GM12875 (cell line): ENCODE measurements around the gene ABCA13.

Experiments
- H3K4me3 ChIP-seq: one replicate; pipeline ENCODE4 v1.5.1; 2011; ENCODE audit warnings: low read depth, low read length, control low read depth
- TF ChIP-seq, protein P1 (sequence below): IDR thresholded peaks from 2 replicates; pipeline ENCODE4 v1.5.1; 2011; ENCODE audit warnings: low read depth, mild to moderate bottlenecking, control low read depth, inconsistent platforms, low read length, moderate library complexity, borderline replicate concordance; ENCODE audit not compliant: insufficient read depth

The ABCA13 gene

DNA sequence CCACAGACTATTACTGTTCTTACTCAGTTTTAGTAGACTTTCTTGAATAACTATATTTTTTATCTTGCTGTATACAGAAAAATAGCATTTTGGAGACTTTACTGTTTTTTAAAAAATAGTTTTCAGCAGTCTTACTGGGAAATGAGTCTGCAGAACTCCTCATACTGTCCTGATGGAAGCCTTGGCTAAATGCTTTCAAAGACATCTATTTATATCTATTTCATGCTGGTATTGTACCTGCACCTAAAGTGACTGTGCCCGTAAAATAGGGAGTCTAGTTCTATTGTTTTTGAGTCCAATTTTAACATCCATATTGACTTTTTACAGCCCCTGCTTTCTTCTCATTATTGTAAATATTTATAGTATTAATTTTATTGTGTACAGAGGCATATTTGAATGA is 464.5 kb downstream of the ABCA13 start:
- no peak overlapping the region for H3K4me3 ChIP-seq
- TF ChIP-seq, protein P1, sequence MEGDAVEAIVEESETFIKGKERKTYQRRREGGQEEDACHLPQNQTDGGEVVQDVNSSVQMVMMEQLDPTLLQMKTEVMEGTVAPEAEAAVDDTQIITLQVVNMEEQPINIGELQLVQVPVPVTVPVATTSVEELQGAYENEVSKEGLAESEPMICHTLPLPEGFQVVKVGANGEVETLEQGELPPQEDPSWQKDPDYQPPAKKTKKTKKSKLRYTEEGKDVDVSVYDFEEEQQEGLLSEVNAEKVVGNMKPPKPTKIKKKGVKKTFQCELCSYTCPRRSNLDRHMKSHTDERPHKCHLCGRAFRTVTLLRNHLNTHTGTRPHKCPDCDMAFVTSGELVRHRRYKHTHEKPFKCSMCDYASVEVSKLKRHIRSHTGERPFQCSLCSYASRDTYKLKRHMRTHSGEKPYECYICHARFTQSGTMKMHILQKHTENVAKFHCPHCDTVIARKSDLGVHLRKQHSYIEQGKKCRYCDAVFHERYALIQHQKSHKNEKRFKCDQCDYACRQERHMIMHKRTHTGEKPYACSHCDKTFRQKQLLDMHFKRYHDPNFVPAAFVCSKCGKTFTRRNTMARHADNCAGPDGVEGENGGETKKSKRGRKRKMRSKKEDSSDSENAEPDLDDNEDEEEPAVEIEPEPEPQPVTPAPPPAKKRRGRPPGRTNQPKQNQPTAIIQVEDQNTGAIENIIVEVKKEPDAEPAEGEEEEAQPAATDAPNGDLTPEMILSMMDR: no peak

DNA sequence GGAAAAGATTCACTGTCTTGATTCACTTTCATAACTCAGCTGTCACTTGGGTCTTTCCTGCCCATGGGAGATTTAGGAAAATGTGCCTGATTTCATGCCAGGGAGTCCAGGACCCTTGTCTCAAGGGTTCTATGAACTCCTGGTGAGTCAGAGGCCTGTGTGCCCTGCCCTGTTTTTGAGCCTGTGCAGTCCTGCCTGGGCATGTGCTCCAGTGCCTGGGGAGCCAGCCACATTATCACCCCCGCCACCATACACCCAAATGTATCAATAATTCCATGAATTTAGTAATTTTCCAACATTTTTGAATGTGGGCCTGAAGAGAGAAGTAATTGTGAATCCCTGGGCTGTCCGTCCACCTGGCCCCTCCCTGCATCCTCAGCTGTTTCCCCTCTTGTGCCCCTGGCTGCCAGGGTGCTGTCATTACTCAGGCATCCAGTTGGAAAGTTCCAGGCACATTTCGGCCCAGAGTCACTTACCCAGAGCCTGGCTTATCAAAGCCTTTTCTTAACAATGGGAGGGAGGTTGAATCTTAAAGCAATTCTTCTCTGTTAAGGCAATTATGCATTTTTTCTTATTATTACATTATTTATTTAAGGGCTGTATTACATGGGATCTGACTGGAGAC is 465.2 kb downstream of the ABCA13 start:
- TF ChIP-seq, protein P1: no peak
- H3K4me3 ChIP-seq: no peak overlapping the region

GRCh38 chr7:48637382-48637781 is 466.1 kb downstream of the ABCA13 start:
- TF ChIP-seq, protein P1: no peak
- no peak overlapping the region for H3K4me3 ChIP-seq

DNA sequence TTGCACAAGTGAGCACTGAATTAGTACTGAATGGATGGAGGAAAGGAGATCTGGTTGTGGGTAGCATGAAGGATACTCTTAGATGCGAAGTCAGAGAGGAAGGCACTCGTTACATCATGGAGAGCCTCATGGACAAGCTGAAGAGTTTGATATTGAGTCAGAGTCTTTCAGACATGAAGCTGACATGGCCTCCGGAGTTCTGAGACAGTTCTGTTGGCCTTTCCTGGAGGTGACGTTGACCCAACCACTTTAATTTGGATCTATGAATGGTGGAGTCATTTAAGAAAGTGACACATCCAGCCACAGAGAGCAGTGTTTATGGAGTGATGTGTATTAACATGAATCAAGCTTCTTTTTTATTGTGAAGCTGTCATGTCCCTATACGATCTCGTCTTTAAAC is 466.8 kb downstream of the ABCA13 start:
- TF ChIP-seq, protein P1: no peak
- no peak overlapping the region for H3K4me3 ChIP-seq

GRCh38 chr7:48643431-48644013 is 472.3 kb downstream of the ABCA13 start:
- H3K4me3 ChIP-seq: no peak overlapping the region
- TF ChIP-seq, protein P1: no peak

- TF ChIP-seq, protein P1: no peak
Measured at GRCh38 chr7:48658138-48658537, 486.9 kb downstream of the ABCA13 start.

DNA sequence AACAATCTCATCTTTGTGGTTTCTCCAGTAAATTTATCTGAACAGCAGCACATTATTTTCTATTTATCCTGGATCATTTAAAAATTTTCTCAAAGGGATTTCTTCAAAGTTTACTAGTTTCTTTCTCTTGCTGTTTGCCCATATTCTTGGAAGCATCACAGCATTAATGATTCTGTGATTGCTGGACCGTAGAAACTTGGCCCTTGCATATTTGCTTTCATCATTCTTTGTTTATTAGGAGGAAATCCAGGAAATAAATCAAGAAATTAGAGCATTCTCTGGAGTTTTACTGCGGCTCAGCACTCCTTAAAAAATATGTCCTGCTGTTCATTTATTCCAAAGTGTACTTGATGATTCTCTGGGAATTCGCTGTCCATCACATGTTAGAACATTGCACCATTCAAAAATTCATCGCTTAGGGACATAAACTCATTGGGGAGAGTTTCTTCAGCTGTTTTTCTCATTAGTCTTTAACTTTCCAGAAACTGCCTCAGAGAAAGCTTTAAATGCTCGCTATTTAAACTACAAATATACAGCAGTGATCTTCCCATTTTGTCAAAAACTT is 489.1 kb downstream of the ABCA13 start:
- no peak overlapping the region for H3K4me3 ChIP-seq
- TF ChIP-seq, protein P1: no peak

More at GRCh38 chr7:48658138-48658537, 486.9 kb downstream of the ABCA13 start:
- no peak overlapping the region for H3K4me3 ChIP-seq
